ENCODE results near the gene ELOA.

- TF ChIP-seq CTCF (IDR thresholded peaks at IDR 0.05; ENCODE audit: insufficient read depth, low read depth, low read length): no peak
- no peak for TF ChIP-seq EZH2 (IDR thresholded peaks at IDR 0.05; ENCODE audit: insufficient read depth, low read length)
Observed at GRCh38 chr1:23751815-23752200, 8.5 kb downstream of the ELOA start.

Measured in astrocyte (in vitro differentiated cells and primary cell).